ENCODE results near the gene MGRN1.

MGRN1 gene

DNA sequence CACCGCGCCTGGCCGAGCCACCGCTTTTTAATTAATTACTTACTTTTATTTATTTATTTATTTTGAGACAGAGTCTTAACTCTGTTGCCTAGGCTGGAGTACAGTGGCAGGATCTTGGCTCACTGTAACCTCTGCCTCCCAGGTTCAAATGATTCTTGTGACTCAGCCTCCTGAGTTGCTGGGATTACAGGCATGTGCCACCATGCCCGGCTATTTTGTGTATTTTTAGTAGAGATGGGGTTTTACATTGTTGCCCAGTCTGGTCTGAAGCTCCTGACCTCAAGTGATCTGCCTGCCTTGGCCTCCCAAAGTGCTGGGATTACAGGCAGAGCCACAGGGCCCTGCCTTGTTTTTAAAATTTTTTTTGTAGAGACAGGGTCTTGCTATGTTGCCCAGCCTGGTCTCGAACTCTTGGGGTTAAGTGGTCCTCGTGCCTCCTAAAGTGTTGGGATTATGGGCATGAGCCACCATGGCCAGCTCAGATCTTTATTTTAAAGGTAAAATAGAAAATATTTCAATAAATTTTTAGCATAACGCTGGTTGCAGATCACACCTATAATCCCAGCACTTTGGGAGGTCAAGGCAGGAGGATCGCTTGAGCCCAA lies 50.4 kb downstream of the MGRN1 start:
- TF ChIP-seq, protein P1, sequence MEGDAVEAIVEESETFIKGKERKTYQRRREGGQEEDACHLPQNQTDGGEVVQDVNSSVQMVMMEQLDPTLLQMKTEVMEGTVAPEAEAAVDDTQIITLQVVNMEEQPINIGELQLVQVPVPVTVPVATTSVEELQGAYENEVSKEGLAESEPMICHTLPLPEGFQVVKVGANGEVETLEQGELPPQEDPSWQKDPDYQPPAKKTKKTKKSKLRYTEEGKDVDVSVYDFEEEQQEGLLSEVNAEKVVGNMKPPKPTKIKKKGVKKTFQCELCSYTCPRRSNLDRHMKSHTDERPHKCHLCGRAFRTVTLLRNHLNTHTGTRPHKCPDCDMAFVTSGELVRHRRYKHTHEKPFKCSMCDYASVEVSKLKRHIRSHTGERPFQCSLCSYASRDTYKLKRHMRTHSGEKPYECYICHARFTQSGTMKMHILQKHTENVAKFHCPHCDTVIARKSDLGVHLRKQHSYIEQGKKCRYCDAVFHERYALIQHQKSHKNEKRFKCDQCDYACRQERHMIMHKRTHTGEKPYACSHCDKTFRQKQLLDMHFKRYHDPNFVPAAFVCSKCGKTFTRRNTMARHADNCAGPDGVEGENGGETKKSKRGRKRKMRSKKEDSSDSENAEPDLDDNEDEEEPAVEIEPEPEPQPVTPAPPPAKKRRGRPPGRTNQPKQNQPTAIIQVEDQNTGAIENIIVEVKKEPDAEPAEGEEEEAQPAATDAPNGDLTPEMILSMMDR (conservative IDR thresholded peaks at IDR 0.05; ENCODE audit: low read length): no peak
- DNase-seq (ENCODE audit: low read depth): no peak
- no peak overlapping the region for H3K4me3 ChIP-seq (ENCODE audit: low read length)

DNA sequence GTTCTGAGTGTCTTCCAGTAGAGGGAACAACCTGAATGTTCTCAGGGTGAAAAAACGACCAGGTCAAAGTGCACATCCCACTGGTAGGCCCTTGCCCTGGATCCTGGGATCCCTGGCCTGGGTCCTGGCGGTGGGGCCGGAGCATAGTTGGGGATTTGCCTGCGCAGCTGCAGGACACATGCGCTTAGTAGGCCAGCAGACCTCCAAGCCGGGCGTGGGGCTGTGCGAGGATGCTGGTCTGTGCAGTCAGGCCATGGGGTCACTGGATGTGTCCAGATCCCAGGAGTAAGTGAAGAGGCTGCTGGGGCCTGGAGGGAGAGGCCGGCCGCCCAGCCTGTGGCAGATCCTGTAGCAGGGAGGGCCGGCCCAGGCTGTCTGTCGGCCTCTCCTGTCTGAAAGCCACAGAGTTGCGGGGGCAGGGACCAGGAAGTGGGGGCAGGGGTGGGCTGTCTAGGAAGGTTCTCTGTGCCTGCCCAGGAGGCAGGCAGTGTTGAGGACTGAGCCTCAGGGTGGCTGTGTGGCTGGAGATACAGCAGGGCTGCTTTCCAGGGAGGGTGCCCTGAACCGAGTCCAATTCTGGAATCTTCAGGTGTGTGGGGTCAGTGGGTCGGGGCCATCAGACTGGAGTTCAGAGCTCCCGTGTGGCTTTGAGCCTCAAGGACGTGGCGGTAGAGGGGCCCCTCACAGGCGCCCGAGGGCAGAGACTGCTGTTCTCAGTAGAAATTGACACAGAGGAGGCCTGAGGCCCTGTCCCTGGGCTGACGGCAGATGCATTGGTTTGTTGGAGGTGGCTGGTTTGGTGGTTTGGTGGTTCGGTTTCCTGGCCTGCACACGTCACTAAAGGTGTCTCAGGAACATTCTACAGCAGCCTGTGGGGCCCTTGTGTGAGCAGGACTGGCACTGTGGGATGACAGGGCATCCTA lies 51.5 kb downstream of the MGRN1 start:
- DNase-seq (ENCODE audit: low read depth): no peak
- TF ChIP-seq, protein P1 (conservative IDR thresholded peaks at IDR 0.05; ENCODE audit: low read length): no peak
- H3K4me3 ChIP-seq (ENCODE audit: low read length): no peak overlapping the region

DNA sequence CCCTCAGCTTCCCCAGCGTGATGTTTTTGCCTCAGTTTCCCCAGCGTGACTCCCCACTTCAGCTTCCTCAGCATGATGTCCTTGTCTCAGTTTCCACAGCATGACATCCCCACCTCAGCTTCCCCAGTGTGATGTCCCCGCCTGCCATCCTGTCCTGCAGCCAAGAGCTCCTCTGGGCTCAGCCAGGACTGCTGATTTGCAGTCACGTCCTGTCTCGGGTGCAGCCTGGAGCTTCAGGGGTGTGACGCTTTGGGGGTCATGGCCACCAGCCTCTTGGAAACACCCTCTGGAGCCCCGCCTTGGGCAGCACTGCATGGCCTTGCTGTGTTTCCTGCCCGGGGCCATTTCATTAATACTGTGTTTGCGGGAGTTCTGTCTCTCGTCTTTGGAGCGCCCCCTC lies 52.2 kb downstream of the MGRN1 start:
- no peak overlapping the region for H3K4me3 ChIP-seq (ENCODE audit: low read length)
- no peak for DNase-seq (ENCODE audit: low read depth)
- TF ChIP-seq, protein P1 (conservative IDR thresholded peaks at IDR 0.05; ENCODE audit: low read length): no peak

DNA sequence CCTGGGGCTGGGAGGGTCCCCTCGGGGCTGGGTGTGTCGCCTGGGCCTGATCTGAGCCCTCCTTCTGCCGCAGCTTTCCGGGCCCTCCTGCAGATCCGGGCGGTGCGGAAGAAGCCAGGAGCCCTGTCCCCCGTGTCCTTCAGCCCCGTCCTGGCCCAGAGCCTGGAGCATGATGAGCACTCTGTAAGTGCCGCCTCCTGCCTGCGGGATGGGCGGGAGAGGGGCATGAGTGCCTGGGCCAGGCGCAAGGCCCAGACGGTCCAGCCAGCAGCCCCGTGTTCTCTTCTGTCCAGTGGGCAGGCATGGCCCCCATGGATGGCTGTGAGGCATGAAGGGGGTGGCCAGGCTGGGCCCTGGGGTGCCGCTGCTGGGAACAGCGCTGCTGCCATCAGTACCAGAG lies 52.8 kb downstream of the MGRN1 start:
- H3K4me3 ChIP-seq (ENCODE audit: low read length): no peak overlapping the region
- TF ChIP-seq, protein P1 (conservative IDR thresholded peaks at IDR 0.05; ENCODE audit: low read length): no peak
- DNase-seq (ENCODE audit: low read depth): no peak

DNA sequence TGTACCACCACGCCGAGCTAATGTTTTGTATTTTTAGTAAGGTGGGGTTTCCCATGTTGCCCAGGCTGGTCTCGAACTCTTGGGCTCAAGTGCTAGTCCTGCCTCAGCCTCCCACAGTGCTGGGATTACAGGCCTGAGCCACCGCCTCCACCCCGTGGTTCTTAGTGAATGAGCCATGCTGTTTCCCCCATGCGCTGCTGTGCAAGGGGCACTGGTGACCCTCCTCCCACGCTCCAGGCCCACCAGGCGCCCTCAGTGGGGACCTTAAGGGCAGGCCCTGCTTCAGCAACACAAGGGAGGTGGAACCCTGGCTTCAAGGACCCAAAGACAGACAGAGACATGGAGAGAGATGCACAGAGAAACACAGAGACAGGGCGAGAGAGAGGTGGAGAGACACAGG lies 53.4 kb downstream of the MGRN1 start:
- TF ChIP-seq, protein P1 (conservative IDR thresholded peaks at IDR 0.05; ENCODE audit: low read length): no peak
- DNase-seq (ENCODE audit: low read depth): no peak
- H3K4me3 ChIP-seq (ENCODE audit: low read length): no peak overlapping the region

DNA sequence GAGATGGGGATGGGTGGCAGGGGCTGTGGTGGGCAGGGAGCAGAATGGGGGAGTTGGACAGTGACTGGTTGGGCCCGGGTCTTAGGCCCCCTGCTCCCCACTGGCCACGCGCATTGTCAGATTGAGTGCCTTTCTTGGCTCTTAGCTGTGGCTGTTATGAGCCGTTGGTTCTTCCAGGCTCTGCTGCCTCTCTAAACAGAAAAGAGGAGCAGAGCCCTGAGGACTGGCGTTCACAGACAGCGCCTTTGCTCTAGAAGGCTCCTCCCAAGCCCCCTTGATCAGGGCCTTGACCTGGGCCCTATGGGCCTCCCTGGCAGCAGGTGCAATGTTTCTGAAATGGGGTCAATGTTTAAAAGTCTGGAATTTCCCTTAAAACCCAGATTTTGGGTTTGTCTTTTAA lies 54.0 kb downstream of the MGRN1 start:
- no peak for DNase-seq (ENCODE audit: low read depth)
- TF ChIP-seq, protein P1 (conservative IDR thresholded peaks at IDR 0.05; ENCODE audit: low read length): no peak
- no peak overlapping the region for H3K4me3 ChIP-seq (ENCODE audit: low read length)

Measured in AG10803 (cell line).